OCI-LY3 (cell line): Measurements from ENCODE around the gene KANK4.

Experiments used
- EZH2phosphoT487 ChIP-seq: fragments of 200-600 bp; shearing (Covaris generic); IDR thresholded peaks from 2 replicates; pipeline ENCODE4 v1.6.1; 2018; ENCODE audit warnings: antibody characterized with exemption, mixed run types, low read depth
- TF ChIP-seq, protein P1 (sequence below): fragments of 200-600, 300-600 bp; sonication (generic); IDR thresholded peaks from 2 replicates; pipeline ENCODE4 v1.5.1; 2014; ENCODE audit warnings: antibody characterized with exemption, low read length, low read depth

DNA sequence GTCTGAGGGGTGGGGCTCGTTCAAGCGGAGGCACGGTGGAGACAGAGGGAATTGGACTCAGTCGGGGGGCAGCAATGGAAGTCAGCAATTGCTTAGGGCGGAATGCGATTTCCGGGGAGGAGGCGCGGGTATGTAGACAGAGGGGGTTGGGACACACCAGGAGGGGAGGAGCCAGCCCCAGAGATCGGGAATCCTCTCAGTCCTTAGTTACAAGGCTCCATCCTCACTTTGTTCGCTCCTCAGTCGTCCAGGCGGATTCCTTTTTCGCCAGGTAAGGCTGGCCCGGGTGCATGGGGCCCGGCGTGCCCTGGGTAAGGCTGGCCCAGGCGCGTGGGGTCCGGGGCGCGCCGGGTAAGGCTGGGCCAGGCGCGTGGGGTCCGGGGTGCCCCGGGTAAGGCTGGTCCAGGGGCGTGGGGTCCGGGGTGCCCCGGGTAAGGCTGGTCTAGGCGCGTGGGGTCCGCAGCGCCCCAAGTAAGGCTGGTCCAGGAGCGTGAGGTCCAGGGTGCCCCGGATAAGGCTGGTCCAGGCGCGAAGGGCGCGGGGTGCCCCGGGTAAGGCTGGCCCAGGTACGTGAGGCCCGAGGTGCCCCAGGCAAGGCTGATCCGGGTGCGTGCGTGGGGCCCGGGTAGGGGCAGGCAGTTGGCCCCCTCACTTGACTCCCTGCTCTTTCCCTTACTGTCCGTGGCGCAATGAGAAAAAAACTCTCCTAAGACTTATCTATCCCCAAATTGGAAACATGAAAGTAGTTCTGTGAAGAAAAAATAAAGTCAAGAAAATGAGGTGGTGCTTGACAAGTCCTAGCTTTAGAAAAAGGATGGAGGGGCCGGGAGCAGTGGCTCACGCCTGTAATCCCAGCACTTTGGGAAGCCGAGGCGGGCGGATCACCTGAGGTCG, 124.3 kb downstream of the KANK4 start, which contains the start of gene L1TD1:
- TF ChIP-seq EZH2phosphoT487, result no peak
- TF ChIP-seq, protein P1, sequence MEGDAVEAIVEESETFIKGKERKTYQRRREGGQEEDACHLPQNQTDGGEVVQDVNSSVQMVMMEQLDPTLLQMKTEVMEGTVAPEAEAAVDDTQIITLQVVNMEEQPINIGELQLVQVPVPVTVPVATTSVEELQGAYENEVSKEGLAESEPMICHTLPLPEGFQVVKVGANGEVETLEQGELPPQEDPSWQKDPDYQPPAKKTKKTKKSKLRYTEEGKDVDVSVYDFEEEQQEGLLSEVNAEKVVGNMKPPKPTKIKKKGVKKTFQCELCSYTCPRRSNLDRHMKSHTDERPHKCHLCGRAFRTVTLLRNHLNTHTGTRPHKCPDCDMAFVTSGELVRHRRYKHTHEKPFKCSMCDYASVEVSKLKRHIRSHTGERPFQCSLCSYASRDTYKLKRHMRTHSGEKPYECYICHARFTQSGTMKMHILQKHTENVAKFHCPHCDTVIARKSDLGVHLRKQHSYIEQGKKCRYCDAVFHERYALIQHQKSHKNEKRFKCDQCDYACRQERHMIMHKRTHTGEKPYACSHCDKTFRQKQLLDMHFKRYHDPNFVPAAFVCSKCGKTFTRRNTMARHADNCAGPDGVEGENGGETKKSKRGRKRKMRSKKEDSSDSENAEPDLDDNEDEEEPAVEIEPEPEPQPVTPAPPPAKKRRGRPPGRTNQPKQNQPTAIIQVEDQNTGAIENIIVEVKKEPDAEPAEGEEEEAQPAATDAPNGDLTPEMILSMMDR, result no peak
